Measurements from ENCODE around the gene GSTCD.
"Not testable (repeated sequence)": the region's sequence is repeated elsewhere in the genome, so short reads cannot be mapped to it uniquely, and the experiment has no call there.

Gene GSTCD

GRCh38 chr4:105679186-105679585, 29.4 kb upstream of the GSTCD start:
- no peaks in the 10 kb centered on the region for H3K9me2 ChIP-seq (ENCODE audit: low read depth, low read length)
- peaks cover 29% of the 10 kb centered on the region for H3K36me3 ChIP-seq (ENCODE audit: insufficient read depth, low read length)
- H3F3A ChIP-seq (ENCODE audit: insufficient read depth, low read length) = no peaks in the 10 kb centered on the region
- H2AFZ ChIP-seq (ENCODE audit: low read length) = no peak overlapping the region
- H3K9ac ChIP-seq (ENCODE audit: low read length) = no peak overlapping the region
- TF ChIP-seq CTCF (IDR thresholded peaks at IDR 0.05; ENCODE audit: low read length) = no peak
- TF ChIP-seq EZH2 (IDR thresholded peaks at IDR 0.05; ENCODE audit: borderline replicate concordance, low read length) = no peak
- H3K27me3 ChIP-seq (ENCODE audit: insufficient read depth, low read length) = no peaks in the 10 kb centered on the region
- no peak overlapping the region for H3K4me3 ChIP-seq (ENCODE audit: low read depth, low read length, poor library complexity, severe bottlenecking)
- H4K20me1 ChIP-seq (ENCODE audit: insufficient read depth, low read length) = no peaks in the 10 kb centered on the region
- no peaks in the 10 kb centered on the region for H3K9me3 ChIP-seq (ENCODE audit: low read length)
- H3K79me2 ChIP-seq (ENCODE audit: insufficient read depth, low read length) = no peaks in the 10 kb centered on the region
- no peak overlapping the region for H3K4me2 ChIP-seq (ENCODE audit: low read length)
- H3K4me1 ChIP-seq (ENCODE audit: insufficient read depth, low read length, severe bottlenecking) = no peaks in the 10 kb centered on the region
- H3K27ac ChIP-seq (ENCODE audit: low read depth, low read length, poor library complexity, severe bottlenecking) = no peak overlapping the region

- no peak overlapping the region for H3K4me3 ChIP-seq (ENCODE audit: low read depth, low read length, poor library complexity, severe bottlenecking)
- H3K4me1 ChIP-seq (ENCODE audit: insufficient read depth, low read length, severe bottlenecking) = no peaks in the 10 kb centered on the region
- no peak overlapping the region for H3K4me2 ChIP-seq (ENCODE audit: low read length)
- no peaks in the 10 kb centered on the region for H3K27me3 ChIP-seq (ENCODE audit: insufficient read depth, low read length)
- no peaks in the 10 kb centered on the region for H4K20me1 ChIP-seq (ENCODE audit: insufficient read depth, low read length)
- no peak overlapping the region for H3K27ac ChIP-seq (ENCODE audit: low read depth, low read length, poor library complexity, severe bottlenecking)
- no peaks in the 10 kb centered on the region for H3K9me3 ChIP-seq (ENCODE audit: low read length)
- TF ChIP-seq EZH2 (IDR thresholded peaks at IDR 0.05; ENCODE audit: borderline replicate concordance, low read length) = no peak
- no peak for TF ChIP-seq CTCF (IDR thresholded peaks at IDR 0.05; ENCODE audit: low read length)
- no peaks in the 10 kb centered on the region for H3K9me2 ChIP-seq (ENCODE audit: low read depth, low read length)
- no peaks in the 10 kb centered on the region for H3F3A ChIP-seq (ENCODE audit: insufficient read depth, low read length)
- H3K9ac ChIP-seq (ENCODE audit: low read length) = no peak overlapping the region
- H2AFZ ChIP-seq (ENCODE audit: low read length) = no peak overlapping the region
- peaks cover 55% of the 10 kb centered on the region for H3K36me3 ChIP-seq (ENCODE audit: insufficient read depth, low read length)
- H3K79me2 ChIP-seq (ENCODE audit: insufficient read depth, low read length) = no peaks in the 10 kb centered on the region
Observed at GRCh38 chr4:105683038-105683437, 25.5 kb upstream of the GSTCD start.

GRCh38 chr4:105686571-105686970, 22.0 kb upstream of the GSTCD start:
- H3K36me3 ChIP-seq (ENCODE audit: insufficient read depth, low read length) = peaks cover 83% of the 10 kb centered on the region
- TF ChIP-seq EZH2 (IDR thresholded peaks at IDR 0.05; ENCODE audit: borderline replicate concordance, low read length) (no peak), CTCF (IDR thresholded peaks at IDR 0.05; ENCODE audit: low read length) (no peak)
- H3K4me2 ChIP-seq (ENCODE audit: low read length) = no peak overlapping the region
- no peaks in the 10 kb centered on the region for H3K79me2 ChIP-seq (ENCODE audit: insufficient read depth, low read length)
- H3K4me1 ChIP-seq (ENCODE audit: insufficient read depth, low read length, severe bottlenecking) = no peaks in the 10 kb centered on the region
- no peaks in the 10 kb centered on the region for H3K27me3 ChIP-seq (ENCODE audit: insufficient read depth, low read length)
- H3K9me3 ChIP-seq (ENCODE audit: low read length) = no peaks in the 10 kb centered on the region
- no peak overlapping the region for H3K9ac ChIP-seq (ENCODE audit: low read length)
- no peaks in the 10 kb centered on the region for H3F3A ChIP-seq (ENCODE audit: insufficient read depth, low read length)
- no peaks in the 10 kb centered on the region for H4K20me1 ChIP-seq (ENCODE audit: insufficient read depth, low read length)
- H3K27ac ChIP-seq (ENCODE audit: low read depth, low read length, poor library complexity, severe bottlenecking) = no peak overlapping the region
- H2AFZ ChIP-seq (ENCODE audit: low read length) = no peak overlapping the region
- H3K9me2 ChIP-seq (ENCODE audit: low read depth, low read length) = no peaks in the 10 kb centered on the region
- H3K4me3 ChIP-seq (ENCODE audit: low read depth, low read length, poor library complexity, severe bottlenecking) = no peak overlapping the region

GRCh38 chr4:105694812-105695211, 13.8 kb upstream of the GSTCD start:
- not testable (repeated sequence) for H3K4me3 ChIP-seq (ENCODE audit: low read depth, low read length, poor library complexity, severe bottlenecking); H3K4me2 ChIP-seq (ENCODE audit: low read length); H3K9me2 ChIP-seq (ENCODE audit: low read depth, low read length); H3K79me2 ChIP-seq (ENCODE audit: insufficient read depth, low read length); H3F3A ChIP-seq (ENCODE audit: insufficient read depth, low read length); H3K27me3 ChIP-seq (ENCODE audit: insufficient read depth, low read length); H4K20me1 ChIP-seq (ENCODE audit: insufficient read depth, low read length); H3K9ac ChIP-seq (ENCODE audit: low read length); H2AFZ ChIP-seq (ENCODE audit: low read length); H3K27ac ChIP-seq (ENCODE audit: low read depth, low read length, poor library complexity, severe bottlenecking); H3K4me1 ChIP-seq (ENCODE audit: insufficient read depth, low read length, severe bottlenecking); H3K9me3 ChIP-seq (ENCODE audit: low read length)
- H3K36me3 ChIP-seq (ENCODE audit: insufficient read depth, low read length) = peaks cover 86% of the 10 kb centered on the region

GRCh38 chr4:105695832-105696231, 12.8 kb upstream of the GSTCD start:
- H2AFZ ChIP-seq (ENCODE audit: low read length); H3K27me3 ChIP-seq (ENCODE audit: insufficient read depth, low read length); H3K9ac ChIP-seq (ENCODE audit: low read length); H3K9me2 ChIP-seq (ENCODE audit: low read depth, low read length); H3K9me3 ChIP-seq (ENCODE audit: low read length); H3K4me1 ChIP-seq (ENCODE audit: insufficient read depth, low read length, severe bottlenecking); H3K4me3 ChIP-seq (ENCODE audit: low read depth, low read length, poor library complexity, severe bottlenecking); H4K20me1 ChIP-seq (ENCODE audit: insufficient read depth, low read length); H3K79me2 ChIP-seq (ENCODE audit: insufficient read depth, low read length); H3K27ac ChIP-seq (ENCODE audit: low read depth, low read length, poor library complexity, severe bottlenecking); H3K4me2 ChIP-seq (ENCODE audit: low read length); H3F3A ChIP-seq (ENCODE audit: insufficient read depth, low read length): not testable (repeated sequence)
- peaks cover 80% of the 10 kb centered on the region for H3K36me3 ChIP-seq (ENCODE audit: insufficient read depth, low read length)

All from OCI-LY1 (cell line).